ENCODE data around the gene ABCB11.
"Not testable (repeated sequence)": the region's sequence is repeated elsewhere in the genome, so short reads cannot be mapped to it uniquely, and the experiment has no call there.

GRCh38 chr2:168882163-168882562 is 149.0 kb downstream of the ABCB11 start:
- TF ChIP-seq CTCF (conservative IDR thresholded peaks at IDR 0.05; ENCODE audit: low read depth, low read length); RCOR1 (IDR thresholded peaks at IDR 0.05; ENCODE audit: insufficient replicate concordance, low read length): not testable (repeated sequence)

Data from IMR-90 (cell line).